ENCODE measurements around the gene CD83. TPM values are rescaled to one million over a fixed set of nuclear protein-coding genes. Genes with fewer than 3 reads are reported as not detected.
"Not testable (repeated sequence)": the region's sequence is repeated elsewhere in the genome, so short reads cannot be mapped to it uniquely, and the experiment has no call there.

The CD83 gene
- total RNA-seq, 1 donor from 2014 or later: 5.3 TPM

DNA sequence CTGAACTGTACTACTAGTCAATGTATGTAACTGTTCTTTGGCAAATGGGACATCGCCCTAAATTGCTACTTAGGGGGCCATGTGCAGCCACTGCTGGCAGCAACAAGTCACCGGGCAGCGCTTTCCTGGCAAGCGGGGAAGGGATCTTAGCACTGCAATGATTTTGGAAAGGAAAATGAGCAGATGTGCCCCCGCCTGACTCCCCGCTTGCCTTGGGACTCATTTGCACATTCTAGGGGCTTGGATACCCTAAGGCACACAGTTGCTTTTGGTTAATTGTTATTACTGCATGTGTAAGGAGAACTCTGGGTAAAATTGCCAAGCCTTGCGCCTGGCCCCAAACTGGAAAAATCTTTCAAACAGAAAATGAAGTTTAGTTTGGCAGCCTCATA, 32.2 kb downstream of the CD83 start:
- DNase-seq: no peak

DNA sequence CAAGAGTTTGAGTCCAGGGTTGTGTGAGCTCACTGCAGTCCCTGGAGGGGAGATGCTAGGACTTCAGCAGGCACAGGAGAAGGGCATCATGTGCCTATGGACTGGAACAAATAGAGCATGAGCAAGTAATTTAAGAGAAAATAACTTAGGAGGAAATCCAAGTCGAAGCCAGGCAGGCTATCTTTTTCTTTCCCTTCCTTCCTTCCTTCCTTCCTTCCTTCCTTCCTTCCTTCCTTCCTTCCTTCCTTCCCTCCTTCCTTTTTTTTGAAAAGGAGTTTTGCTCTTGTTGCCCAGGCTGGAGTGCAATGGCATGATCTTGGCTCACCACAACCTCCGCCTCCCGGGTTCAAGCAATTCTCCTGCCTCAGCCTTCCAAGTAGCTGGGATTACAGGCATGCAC, 33.7 kb downstream of the CD83 start:
- DNase-seq: not testable (repeated sequence)

DNA sequence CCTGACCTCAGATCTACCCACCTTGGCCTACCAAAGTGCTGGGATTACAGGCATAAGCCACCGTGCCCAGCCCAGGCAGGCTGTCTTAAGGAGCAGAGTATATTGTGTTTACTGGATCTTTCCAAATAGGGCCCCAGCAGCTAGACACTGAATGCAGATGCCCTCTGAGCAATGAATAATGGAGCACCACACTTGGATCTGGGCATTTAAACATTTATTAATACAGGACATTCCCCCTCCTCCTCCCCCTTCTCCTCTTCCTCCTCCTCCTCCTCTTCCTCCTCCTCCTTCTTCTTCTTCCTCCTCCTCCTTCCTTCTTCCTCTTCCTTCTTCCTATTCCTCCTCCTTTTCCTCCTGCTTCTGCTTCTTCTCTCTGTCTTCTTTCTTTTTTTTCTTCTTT, 34.2 kb downstream of the CD83 start:
- no peak for DNase-seq

DNA sequence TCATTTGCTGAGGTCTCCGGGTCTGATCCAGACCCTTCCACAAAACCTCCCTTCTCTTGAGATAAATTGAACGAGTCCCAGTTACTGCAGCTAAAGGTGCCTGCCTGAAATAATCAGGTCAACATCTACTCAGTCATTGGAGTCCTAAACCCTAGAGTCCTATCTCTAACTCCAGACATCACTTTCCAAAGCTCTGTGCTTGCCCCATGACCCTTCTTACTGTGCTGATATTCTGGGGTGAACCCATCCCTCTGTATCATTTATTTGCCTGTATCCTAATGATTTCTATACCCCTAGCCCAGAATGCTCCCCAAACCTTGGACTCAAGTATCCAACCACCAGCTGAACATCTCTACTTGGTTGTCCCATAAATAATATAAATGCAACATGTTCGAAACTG, 35.7 kb downstream of the CD83 start:
- DNase-seq: no peak

DNA sequence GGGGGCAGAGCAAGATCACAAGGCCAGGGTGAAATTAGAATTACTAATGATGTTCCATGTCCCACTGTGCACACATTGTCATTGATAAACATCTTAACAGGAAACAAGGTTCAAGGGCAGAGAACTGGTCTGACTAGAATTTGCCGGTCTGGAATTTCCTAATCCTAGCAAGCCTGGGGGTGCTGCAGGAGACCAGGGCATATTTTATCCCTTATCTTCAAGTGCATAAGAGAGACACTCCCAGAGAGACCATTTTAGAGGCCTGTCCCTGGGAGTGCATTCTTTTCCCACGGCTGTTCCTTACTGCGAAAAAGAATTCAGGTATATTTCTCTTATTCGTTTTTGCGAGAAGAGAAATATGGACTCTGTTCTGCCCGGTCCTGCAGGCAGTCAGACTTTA, 41.5 kb downstream of the CD83 start:
- DNase-seq: no peak

DNA sequence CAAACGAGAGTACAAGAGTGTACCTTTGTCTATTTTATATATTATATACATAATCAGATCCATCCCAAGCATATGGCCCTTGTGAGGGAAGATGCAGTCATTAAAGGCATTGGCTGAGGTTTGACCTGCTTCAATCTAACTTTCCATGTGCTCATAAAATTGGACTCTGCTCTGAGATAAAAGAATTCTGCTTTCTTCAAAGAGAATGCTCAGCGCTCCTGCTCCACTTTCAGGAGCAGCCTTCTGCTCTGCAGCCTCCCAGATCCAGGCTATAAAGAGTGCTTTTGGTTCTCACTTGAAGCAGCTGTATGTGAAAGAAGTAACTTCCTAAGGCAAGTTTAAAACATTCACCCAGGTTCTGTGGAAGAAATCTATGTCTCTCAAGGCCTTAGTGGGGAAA, 45.3 kb downstream of the CD83 start:
- no peak for DNase-seq

DNA sequence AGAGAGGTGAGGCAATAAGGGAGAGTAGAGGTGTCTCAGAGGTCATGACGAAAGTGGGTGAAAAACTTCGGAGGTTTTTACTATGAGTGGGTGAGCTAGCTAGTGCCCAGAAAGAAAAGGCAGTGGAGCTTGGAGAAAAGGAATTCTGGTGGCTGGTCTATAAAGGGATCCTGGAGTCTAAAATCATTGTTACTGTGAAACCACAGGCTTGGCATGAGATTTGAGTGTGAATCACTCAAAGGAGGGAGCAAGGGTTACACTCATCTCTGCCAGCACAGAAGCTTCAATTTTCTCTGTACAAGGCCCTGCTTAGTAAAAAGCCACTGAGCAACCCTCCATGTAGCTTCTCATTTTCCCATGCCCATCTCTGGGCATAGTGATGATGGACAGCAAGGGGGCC, 47.5 kb downstream of the CD83 start:
- no peak for DNase-seq

DNA sequence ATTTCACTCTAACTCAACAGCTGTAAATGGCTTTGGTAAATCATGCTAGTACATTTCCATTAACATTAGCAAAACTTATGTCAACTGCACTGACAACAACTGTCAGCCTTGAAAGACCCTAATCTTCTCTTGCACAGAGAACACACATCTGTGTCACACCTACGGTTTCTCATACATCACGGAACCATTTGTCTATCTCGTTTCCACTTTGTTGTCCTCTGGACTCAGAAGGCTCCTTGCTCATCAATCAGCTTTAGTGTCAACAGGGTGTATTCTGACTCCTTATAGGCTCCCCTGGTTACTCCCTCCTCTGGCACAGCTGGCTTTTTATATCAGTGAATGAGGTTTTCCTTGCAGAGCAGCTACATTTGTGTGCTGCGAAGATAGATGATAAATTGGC, 49.3 kb downstream of the CD83 start:
- no peak for DNase-seq

DNA sequence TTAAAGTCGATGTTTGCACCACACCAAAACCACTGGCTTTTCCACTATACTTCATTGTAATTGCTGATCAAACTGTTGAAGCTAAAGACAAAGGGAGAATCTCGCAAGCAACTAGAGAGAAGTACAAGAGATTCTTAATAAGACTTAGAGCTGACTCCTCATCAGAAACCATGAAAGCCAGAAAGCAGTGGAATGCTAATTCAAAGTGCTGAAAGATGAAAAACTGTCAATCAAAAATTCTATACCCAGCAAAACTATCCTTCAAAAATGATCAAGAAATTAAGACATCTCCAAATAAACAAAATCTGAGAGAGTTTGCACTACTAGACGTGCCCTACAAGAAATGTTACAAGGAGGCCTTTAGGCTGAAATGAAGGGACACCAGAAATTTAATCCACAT, 52.6 kb downstream of the CD83 start:
- no peak for DNase-seq

DNA sequence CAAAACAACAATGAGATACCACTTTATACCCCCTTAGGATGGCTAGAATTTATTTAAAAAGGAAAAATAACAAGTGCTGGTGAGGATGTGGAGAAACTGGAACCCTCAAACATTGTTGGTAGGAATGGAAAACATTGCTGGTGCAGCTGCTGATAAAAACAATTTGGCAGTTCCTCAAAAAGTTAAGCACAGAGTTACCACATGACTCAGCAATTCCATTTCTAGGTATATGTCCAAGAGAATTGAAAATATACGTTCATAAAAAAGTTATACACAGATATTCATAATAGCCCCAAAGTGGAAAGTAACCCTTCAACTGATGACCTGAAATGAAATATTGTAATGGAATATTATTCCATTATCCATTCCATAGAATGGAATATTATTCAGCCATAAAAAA, 55.0 kb downstream of the CD83 start:
- no peak for DNase-seq

DNA sequence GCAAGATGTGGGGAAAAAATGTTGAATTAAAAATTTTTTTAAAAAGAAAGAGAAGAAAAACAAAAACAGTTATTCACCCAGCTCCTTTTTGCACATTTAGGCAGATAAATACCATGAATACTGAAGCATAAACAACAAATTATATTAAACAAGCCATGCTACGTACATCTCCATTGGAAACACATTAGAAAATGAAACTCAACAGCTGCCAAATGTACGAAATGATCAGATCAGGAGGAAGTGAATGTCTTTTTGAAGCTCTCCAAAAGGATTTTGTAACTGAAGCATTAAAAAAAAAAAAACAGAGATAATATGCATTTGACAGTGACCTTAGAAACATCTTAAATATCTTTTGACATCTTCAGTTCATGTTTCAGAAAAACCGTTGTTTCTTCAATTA, 56.7 kb downstream of the CD83 start:
- no peak for DNase-seq

DNA sequence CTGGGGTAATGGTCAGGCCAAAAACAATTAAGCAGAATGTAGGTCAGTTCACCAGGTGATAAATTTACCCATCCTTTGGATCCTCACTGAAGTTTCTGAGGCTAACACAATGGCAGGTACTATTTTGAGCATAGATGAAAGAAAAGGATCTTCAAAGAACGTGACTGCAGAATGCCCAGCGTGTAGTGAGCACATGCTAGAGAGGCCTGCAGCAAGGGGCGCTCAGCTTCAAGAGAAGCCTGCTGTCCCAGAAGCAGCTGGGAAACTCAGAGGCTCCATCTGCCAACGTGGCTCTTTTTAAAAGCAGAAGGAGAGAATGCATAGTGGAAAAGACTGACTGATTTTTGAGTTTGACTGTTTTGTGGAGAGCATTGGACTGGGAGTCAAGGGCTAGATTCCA, 57.4 kb downstream of the CD83 start:
- no peak for DNase-seq

DNA sequence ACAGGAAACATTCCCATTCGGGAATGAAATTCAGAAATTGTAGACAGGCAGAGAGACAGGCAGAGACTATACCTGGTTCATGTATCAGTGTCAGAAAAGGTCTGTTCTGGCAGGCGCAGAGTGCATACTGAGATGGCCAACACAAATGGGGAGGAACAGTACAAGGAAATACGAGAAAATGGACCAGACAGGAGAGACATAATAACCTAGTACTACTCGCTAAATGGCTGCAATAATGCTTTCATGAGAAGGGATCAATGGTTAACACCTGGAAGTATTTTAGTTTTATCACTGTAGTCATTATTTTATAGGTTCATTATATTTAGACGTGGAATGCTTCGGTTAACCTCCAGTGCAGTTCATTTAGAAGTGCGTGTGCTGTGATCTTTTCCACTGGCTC, 58.9 kb downstream of the CD83 start:
- DNase-seq: no peak

DNA sequence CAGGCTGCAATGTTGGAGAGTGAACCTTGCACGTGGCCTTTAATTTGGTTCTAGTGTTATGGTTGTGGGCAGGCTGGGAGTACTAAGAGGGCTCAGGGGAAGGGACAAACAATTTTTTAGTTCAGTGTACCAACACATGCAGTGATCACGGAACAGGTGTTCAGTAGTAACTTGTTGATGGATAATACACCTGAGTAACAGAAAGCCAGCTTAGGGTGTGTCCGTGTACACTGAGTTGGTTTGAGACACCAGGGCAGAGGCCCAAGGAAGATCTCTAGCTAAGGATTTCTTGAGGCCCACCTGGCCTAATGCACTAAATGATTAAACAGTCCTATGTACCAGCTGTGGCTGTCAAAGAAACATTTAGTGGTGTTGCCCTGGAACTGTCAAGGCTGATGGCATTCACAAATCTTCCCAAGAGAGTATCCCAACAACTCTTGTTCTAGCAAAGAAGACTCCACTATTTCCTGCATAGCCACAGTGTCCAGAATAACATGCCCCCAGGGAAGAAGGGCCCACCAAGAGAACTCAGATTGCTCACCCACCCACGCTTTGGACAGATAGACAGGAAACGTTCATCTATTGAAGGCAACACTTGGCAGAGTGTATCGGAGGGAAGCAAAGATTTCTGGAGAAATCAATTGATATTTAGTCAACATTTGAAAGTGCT, 60.0 kb downstream of the CD83 start:
- DNase-seq: no peak

DNA sequence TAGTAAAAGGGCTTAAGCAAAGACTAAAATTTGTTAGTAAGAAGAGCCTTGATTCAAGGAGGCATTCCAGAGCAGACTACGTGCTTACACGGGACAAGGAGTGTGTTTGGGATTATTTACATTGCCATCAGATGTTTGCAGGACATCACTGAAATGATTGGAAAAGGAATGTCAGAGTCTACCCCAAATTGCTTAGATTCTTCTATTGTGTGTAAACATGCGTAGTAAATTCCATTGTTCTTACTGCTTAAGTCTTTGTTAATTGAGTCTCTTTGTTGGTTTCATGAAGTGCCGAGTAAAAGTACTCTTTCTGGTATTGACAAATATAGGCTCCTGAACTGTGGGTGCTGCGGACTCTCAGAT, 60.5 kb downstream of the CD83 start:
- DNase-seq: no peak

DNA sequence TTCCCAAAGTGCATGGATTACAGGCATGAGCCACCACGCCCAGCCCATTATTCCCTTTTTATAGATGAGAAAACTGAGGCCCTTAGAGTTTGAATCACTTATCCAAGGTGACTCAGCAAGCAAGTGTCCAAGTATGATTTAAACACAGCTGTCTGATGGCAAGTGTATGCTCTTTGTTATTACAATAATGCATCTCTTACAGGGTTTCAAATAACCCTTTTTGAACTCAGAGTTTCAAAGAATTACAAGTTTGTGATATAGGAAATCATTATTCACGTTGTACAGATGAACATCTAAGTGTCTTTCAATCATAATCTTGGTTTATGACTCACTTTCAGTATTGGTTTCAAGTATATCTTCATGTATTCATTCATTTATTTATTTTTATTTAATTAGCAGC, 63.0 kb downstream of the CD83 start:
- DNase-seq: no peak

DNA sequence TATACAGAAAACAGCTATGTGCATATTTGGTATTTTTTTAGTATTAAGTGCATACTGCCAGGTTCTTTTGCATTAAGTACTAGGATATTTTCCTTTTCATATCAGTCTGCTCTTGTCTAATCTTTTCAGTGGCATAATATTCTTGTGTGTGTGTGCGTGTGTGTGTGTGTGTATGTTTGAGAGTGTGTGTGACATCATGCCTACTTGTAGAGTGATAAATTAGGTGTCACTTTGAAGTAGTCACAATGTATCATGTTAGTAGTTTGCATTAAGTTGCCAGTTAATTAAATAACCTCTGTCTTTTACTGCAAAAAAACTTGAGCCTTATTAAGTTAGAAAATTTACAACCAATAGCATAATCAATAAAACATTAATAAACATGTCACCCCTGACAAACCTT, 65.3 kb downstream of the CD83 start:
- no peak for DNase-seq

Other genes with a start within 250 kb of the CD83 start
- 0.84 and 0.85 TPM in 2 replicates for gene RNF182, start 192.8 kb upstream of the CD83 start, total RNA-seq

Data from dermis blood vessel endothelial cell (primary cell).